MM.1S (cell line): ENCODE measurements around the gene JPH4.

Experiments
- CTCF ChIP-seq: fragments of 300-600 bp; sonication (generic); IDR thresholded peaks from 2 replicates; pipeline ENCODE4 v1.5.1; 2016; ENCODE audit warnings: antibody characterized with exemption, low read length, mixed read lengths
- EZH2 ChIP-seq: fragments of 300-600 bp; sonication (generic); optimal IDR thresholded peaks from 2 replicates; pipeline ENCODE3; 2017; ENCODE audit warnings: low read depth, mild to moderate bottlenecking, antibody characterized with exemption, low read length, mixed read lengths
- EZH2phosphoT487 ChIP-seq: fragments of 300-600 bp; sonication (generic); IDR thresholded peaks from 2 replicates; pipeline ENCODE4 v1.6.1; 2018; ENCODE audit warnings: antibody characterized with exemption, low read length

GRCh38 chr14:23626946-23627345 is 48.4 kb upstream of the JPH4 start:
- TF ChIP-seq CTCF (no peak), EZH2phosphoT487 (no peak), EZH2 (no peak)
